Astrocyte of the spinal cord (primary cell): ENCODE results near the gene COL4A1.

ENCODE experiments used
- DNase-seq: peaks from one replicate; pipeline ENCODE4 v3.0.0; 2011; ENCODE audit warnings: low read depth, low spot score
- H3K4me3 ChIP-seq: 2 replicates; pipeline ENCODE4 v1.5.1; 2011; ENCODE audit warnings: low read depth, mild to moderate bottlenecking, low read length, moderate library complexity
- in situ Hi-C: cut with HindIII; loops from 2 replicates; pipeline ENCODE4 v1.10.0; 2017; ENCODE audit warnings: low sequenced_read_pairs
- TF ChIP-seq, protein P1 (sequence below): IDR thresholded peaks from 2 replicates; pipeline ENCODE4 v1.5.1; 2012; ENCODE audit warnings: low read depth, mild to moderate bottlenecking, low read length, inconsistent platforms

COL4A1 gene

DNA sequence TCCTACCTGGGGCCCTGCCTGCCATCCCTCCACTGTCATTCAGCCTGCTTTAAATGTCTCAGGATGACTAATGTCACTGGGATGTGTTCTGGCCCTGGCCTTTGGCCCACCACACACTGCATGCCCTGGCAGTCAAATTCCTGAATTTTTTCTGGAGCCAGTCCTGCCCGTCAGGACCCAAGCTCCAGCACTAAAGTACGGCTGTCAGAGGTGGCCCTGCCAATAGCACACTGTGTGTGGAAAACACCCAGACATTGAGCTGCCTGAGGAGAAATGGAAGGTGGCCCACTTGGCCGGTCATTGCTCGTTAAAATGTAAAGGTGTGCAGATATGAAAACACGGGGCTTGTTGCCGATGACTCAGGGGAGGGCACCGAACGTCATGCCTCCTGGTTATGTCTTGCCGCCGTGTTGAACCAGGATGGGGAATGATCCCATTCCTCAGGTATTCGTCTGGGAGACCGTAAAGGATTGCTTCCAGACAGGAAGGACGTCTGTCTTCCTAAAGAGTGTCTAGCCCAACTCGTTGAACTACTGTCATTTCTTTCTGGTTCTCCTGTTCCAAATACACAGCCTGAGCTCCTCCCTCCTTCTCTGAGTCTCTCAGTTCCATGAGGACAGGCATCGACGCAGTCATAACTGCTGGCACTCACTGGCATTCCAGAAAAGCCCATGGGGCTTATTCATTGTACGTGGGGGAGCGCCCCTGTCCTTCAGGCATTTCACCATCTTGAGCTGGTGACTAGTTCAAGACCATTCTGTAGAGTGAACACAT lies 40.8 kb upstream of the COL4A1 start:
- in situ Hi-C loops, result no loop called here
- no peak overlapping the region for H3K4me3 ChIP-seq
- TF ChIP-seq, protein P1, sequence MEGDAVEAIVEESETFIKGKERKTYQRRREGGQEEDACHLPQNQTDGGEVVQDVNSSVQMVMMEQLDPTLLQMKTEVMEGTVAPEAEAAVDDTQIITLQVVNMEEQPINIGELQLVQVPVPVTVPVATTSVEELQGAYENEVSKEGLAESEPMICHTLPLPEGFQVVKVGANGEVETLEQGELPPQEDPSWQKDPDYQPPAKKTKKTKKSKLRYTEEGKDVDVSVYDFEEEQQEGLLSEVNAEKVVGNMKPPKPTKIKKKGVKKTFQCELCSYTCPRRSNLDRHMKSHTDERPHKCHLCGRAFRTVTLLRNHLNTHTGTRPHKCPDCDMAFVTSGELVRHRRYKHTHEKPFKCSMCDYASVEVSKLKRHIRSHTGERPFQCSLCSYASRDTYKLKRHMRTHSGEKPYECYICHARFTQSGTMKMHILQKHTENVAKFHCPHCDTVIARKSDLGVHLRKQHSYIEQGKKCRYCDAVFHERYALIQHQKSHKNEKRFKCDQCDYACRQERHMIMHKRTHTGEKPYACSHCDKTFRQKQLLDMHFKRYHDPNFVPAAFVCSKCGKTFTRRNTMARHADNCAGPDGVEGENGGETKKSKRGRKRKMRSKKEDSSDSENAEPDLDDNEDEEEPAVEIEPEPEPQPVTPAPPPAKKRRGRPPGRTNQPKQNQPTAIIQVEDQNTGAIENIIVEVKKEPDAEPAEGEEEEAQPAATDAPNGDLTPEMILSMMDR, result no peak
- DNase-seq, result peak; percentile 84

DNA sequence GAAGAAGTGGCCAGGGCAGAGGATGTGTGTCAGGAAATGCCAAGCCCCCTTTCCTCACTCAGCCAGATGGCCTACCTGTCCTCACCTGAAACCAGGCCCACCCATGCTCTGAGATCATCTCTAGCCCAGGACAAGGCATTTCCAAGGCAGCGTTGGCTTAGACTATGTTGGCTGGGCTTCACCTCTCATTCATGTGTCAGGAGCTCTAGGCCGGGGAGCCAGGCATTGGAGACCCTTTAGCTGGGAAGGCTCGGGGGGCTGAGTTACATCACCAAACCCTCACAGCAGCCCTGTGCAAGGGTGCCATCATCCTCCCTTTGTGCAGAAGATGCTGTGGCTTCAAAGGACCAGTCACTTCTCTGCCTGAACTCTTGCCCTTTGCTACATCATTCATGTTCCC lies 40.1 kb upstream of the COL4A1 start:
- DNase-seq, result no peak
- TF ChIP-seq, protein P1, result no peak
- in situ Hi-C loops, result no loop called here
- H3K4me3 ChIP-seq, result no peak overlapping the region

DNA sequence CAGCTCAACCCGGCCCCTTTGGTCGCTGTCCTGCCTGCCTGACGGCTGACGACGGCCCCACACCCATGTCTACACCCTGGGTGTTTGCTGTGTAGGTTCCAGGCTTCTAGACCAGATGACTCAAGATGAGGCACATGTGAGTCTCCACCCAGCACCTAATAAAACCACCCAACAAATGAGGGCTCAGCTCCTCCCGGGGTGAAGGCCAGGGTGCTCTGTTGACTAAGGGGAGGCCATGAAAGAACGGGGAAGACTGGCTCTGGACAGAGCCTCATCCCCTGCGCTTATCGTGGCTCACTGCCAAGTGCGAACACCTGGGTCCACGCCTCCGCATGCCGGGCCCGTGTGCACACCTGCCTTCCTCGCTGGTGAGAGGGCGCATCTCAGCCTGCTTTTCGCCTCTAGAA lies 39.7 kb upstream of the COL4A1 start:
- TF ChIP-seq, protein P1, result no peak
- in situ Hi-C loops, result no loop called here
- H3K4me3 ChIP-seq, result no peak overlapping the region
- DNase-seq, result no peak

DNA sequence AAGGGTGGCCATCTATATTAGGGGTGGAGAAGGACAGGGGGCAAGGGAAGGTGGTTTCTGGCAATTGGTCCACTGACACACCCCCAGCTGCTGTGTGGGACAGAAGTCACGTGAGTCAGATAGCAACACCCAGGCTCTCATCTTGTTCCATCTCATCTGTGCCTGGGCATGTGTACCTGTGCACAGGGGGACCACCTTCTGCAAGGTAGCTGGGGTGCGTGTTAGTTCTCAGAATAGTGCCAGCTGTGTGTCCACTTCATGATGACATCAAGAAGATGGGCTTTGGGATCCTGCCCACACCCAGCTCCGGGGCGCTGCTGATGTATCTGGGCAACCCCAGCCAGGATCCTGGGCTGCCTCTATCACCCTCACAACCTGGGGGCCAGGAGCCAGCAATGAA lies 38.7 kb upstream of the COL4A1 start:
- TF ChIP-seq, protein P1, result no peak
- no peak for DNase-seq
- in situ Hi-C loops, result no loop called here
- no peak overlapping the region for H3K4me3 ChIP-seq

DNA sequence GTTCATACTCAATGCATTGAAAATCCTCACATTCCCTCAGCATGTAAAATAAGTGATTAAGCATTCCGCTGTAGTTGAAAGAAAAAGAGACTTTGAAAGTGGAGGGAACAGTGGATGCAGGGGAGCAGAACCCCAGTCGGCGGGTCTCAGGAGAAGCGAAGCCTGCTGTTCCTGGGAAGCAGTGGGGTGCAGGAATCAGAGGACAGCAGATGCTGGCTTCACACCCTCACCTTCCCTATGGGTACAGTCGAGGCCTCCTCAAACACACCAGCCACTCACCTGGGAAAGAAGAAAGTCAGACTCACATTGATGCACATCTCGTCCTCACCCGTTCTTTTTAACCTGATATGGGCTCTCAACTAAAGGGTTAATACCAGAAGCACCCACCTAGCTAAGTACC lies 38.3 kb upstream of the COL4A1 start:
- in situ Hi-C loops, result no loop called here
- no peak overlapping the region for H3K4me3 ChIP-seq
- DNase-seq, result no peak
- TF ChIP-seq, protein P1, result no peak

DNA sequence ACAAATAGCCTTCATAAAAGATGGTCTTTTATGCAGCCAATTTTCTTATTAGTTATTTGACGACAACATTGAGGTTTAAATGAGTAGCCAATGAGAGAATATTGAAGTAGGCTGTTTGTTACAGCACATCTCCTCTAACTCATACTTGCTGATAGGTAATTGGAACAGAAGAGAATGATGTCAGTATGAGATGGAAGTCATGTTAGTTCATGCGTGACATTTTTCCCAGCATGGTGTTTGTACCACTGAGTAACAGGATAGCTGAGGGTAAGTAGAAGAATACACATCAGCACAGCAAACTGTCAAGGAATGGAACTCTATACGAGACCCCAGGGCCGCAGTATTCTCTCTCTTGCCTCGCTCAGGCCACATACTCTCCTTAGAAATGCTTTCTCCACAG lies 37.4 kb upstream of the COL4A1 start:
- no peak overlapping the region for H3K4me3 ChIP-seq
- no peak for DNase-seq
- in situ Hi-C loops, result no loop called here
- TF ChIP-seq, protein P1, result no peak
